Measurements from ENCODE around the gene SPOCK1.

DNA sequence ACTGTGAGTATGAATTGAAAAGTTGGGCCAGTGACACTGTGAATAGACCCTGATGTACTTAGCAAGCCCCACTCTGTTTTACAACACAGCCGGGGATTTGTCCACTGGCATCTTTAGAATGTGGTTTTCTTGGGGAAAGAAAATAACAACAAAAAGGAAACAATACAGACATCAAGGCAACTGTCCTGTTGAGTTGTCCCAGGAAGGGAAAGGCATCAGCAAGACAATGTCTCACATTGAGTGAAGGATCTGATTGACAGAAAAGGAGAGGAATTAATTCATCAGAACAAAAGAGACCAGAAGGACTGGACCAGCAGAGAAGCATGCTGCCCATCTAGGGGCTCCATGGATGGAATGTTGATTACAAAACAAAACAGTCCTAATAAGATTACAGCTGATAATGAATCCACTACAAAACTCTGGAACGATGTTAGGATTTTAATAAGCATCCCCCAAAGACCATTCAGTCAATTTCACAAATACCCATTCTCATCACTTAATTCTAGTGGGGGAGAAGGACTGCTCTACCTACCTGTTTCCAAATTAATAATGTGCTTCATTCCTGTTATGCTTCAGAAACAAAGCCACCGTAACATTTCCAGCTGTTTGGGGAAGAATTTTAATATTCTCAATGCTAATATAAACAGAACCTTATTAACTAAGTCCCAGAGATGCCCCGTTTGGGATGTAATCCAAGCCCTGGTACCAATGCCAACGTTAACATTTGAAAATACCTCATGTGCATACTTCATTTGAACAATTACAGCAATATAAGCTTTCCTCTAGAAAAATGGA lies 298.0 kb downstream of the SPOCK1 start:
- TF ChIP-seq, protein P1, sequence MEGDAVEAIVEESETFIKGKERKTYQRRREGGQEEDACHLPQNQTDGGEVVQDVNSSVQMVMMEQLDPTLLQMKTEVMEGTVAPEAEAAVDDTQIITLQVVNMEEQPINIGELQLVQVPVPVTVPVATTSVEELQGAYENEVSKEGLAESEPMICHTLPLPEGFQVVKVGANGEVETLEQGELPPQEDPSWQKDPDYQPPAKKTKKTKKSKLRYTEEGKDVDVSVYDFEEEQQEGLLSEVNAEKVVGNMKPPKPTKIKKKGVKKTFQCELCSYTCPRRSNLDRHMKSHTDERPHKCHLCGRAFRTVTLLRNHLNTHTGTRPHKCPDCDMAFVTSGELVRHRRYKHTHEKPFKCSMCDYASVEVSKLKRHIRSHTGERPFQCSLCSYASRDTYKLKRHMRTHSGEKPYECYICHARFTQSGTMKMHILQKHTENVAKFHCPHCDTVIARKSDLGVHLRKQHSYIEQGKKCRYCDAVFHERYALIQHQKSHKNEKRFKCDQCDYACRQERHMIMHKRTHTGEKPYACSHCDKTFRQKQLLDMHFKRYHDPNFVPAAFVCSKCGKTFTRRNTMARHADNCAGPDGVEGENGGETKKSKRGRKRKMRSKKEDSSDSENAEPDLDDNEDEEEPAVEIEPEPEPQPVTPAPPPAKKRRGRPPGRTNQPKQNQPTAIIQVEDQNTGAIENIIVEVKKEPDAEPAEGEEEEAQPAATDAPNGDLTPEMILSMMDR (IDR thresholded peaks at IDR 0.05) = no peak
- TF ChIP-seq POLR2A (IDR thresholded peaks at IDR 0.05) (no peak), POLR2AphosphoS5 (IDR thresholded peaks at IDR 0.05) (no peak)
